GM18520 (cell line): Measurements from ENCODE around the gene PRKCH.
"Not testable (repeated sequence)": the region's sequence is repeated elsewhere in the genome, so short reads cannot be mapped to it uniquely, and the experiment has no call there.

ENCODE experiments used
- ATAC-seq: cut with Tn5 transposase; IDR thresholded peaks from one replicate; pipeline ENCODE4 v1.9.1; 2021; ENCODE audit not compliant: unreplicated experiment

The PRKCH gene

GRCh38 chr14:61304688-61305087, 16.7 kb upstream of the PRKCH start:
- ATAC-seq: no peak

- ATAC-seq: no peak
These were observed 13.2 kb upstream of the PRKCH start for GRCh38 chr14:61308198-61308597.

- not testable (repeated sequence) for ATAC-seq
These were observed 12.7 kb upstream of the PRKCH start for GRCh38 chr14:61308701-61309100.

GRCh38 chr14:61315313-61315712, 6.1 kb upstream of the PRKCH start:
- no peak for ATAC-seq

GRCh38 chr14:61319086-61319485, 2.3 kb upstream of the PRKCH start:
- ATAC-seq: no peak

GRCh38 chr14:61319706-61320105, 1.7 kb upstream of the PRKCH start:
- ATAC-seq: no peak

GRCh38 chr14:61320170-61320569, 1.2 kb upstream of the PRKCH start:
- ATAC-seq: not testable (repeated sequence)

GRCh38 chr14:61320806-61321384, 484 bp upstream of the PRKCH start:
- no peak for ATAC-seq

- no peak for ATAC-seq
These were observed 826 bp downstream of the PRKCH start for GRCh38 chr14:61322011-61322798.

- no peak for ATAC-seq
These were observed 1.5 kb downstream of the PRKCH start for GRCh38 chr14:61322799-61323290.

GRCh38 chr14:61323970-61324369, 2.6 kb downstream of the PRKCH start:
- ATAC-seq: no peak

- no peak for ATAC-seq
These were observed 3.8 kb downstream of the PRKCH start for GRCh38 chr14:61325166-61325565.

GRCh38 chr14:61326146-61326545, 4.8 kb downstream of the PRKCH start:
- ATAC-seq: no peak

GRCh38 chr14:61326847-61327246, 5.5 kb downstream of the PRKCH start:
- no peak for ATAC-seq

GRCh38 chr14:61328626-61329262, 7.4 kb downstream of the PRKCH start:
- no peak for ATAC-seq

- ATAC-seq: no peak
These were observed 8.2 kb downstream of the PRKCH start for GRCh38 chr14:61329478-61330051.

GRCh38 chr14:61330511-61330910, 9.1 kb downstream of the PRKCH start:
- ATAC-seq: no peak

- no peak for ATAC-seq
These were observed 10.7 kb downstream of the PRKCH start for GRCh38 chr14:61331992-61332657.

- no peak for ATAC-seq
These were observed 11.3 kb downstream of the PRKCH start for GRCh38 chr14:61332658-61333029.

GRCh38 chr14:61333087-61333486, 11.7 kb downstream of the PRKCH start:
- ATAC-seq: no peak

GRCh38 chr14:61334197-61334701, 12.9 kb downstream of the PRKCH start:
- no peak for ATAC-seq
